ENCODE measurements around the gene TIGD1.
"Not testable (repeated sequence)": the region's sequence is repeated elsewhere in the genome, so short reads cannot be mapped to it uniquely, and the experiment has no call there.

Gene TIGD1

GRCh38 chr2:232571026-232571474 lies 20.7 kb upstream of the TIGD1 start:
- Histone ChIP-seq H3K9me2 (replicated peaks; ENCODE audit: low read depth, low read length) (no peaks in the 10 kb centered on the region), H3K4me2 (ENCODE audit: low read depth, low read length, poor library complexity, severe bottlenecking) (no peak overlapping the region), H2AFZ (ENCODE audit: low read length) (no peak overlapping the region), H4K20me1 (ENCODE audit: insufficient read depth, low read length, poor library complexity, severe bottlenecking) (no peaks in the 10 kb centered on the region), H3K4me3 (ENCODE audit: low read length, poor library complexity, severe bottlenecking) (no peak overlapping the region), H3K36me3 (ENCODE audit: insufficient read depth, low read length) (peaks cover 56% of the 10 kb centered on the region; the same call in 1 of the 2 replicates), H3K9me3 (ENCODE audit: insufficient read depth, low read depth, low read length) (no peaks in the 10 kb centered on the region), H3K4me1 (ENCODE audit: insufficient read depth, low read length, poor library complexity, severe bottlenecking) (no peaks in the 10 kb centered on the region), H3K79me2 (ENCODE audit: insufficient read depth, low read length) (no peaks in the 10 kb centered on the region), H3F3A (ENCODE audit: low read depth) (no peaks in the 10 kb centered on the region), H3K9ac (ENCODE audit: low read depth, low read length, poor library complexity, severe bottlenecking) (no peak overlapping the region), H3K27me3 (ENCODE audit: insufficient read depth, low read length, poor library complexity, severe bottlenecking) (no peaks in the 10 kb centered on the region)
- TF ChIP-seq, protein P1, sequence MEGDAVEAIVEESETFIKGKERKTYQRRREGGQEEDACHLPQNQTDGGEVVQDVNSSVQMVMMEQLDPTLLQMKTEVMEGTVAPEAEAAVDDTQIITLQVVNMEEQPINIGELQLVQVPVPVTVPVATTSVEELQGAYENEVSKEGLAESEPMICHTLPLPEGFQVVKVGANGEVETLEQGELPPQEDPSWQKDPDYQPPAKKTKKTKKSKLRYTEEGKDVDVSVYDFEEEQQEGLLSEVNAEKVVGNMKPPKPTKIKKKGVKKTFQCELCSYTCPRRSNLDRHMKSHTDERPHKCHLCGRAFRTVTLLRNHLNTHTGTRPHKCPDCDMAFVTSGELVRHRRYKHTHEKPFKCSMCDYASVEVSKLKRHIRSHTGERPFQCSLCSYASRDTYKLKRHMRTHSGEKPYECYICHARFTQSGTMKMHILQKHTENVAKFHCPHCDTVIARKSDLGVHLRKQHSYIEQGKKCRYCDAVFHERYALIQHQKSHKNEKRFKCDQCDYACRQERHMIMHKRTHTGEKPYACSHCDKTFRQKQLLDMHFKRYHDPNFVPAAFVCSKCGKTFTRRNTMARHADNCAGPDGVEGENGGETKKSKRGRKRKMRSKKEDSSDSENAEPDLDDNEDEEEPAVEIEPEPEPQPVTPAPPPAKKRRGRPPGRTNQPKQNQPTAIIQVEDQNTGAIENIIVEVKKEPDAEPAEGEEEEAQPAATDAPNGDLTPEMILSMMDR (conservative IDR thresholded peaks at IDR 0.05; ENCODE audit: low read length), result no peak
- TF ChIP-seq EZH2phosphoT487 (IDR thresholded peaks at IDR 0.05; ENCODE audit: borderline replicate concordance), result no peak

DNA sequence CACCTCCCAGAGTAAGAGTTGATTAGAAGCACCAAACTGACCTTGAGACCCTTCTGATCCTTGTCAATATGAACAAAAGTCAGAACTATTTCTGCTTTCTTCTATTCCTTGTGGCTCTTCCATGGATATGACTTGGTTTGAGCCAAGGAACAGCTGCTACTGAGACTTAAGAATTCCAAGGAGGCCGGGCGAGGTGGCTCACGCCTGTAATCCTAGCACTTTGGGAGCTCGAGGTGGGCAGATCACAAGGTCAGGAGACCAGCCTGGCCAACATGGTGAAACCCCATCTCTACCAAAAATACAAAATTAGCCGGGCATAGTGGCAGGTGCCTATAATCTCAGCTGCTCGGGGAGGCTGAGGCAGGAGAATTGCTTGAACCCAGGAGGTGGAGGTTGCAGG lies 20.1 kb upstream of the TIGD1 start:
- H3K9ac ChIP-seq (ENCODE audit: low read depth, low read length, poor library complexity, severe bottlenecking); H3K27me3 ChIP-seq (ENCODE audit: insufficient read depth, low read length, poor library complexity, severe bottlenecking); H3K4me3 ChIP-seq (ENCODE audit: low read length, poor library complexity, severe bottlenecking); H3K4me2 ChIP-seq (ENCODE audit: low read depth, low read length, poor library complexity, severe bottlenecking); H3K9me3 ChIP-seq (ENCODE audit: insufficient read depth, low read depth, low read length); H3K79me2 ChIP-seq (ENCODE audit: insufficient read depth, low read length); H3K4me1 ChIP-seq (ENCODE audit: insufficient read depth, low read length, poor library complexity, severe bottlenecking); H2AFZ ChIP-seq (ENCODE audit: low read length); H3F3A ChIP-seq (ENCODE audit: low read depth); H3K9me2 ChIP-seq (replicated peaks; ENCODE audit: low read depth, low read length); H4K20me1 ChIP-seq (ENCODE audit: insufficient read depth, low read length, poor library complexity, severe bottlenecking): not testable (repeated sequence)
- peaks cover 61% of the 10 kb centered on the region; the same call in 1 of the 2 replicates for H3K36me3 ChIP-seq (ENCODE audit: insufficient read depth, low read length)

GRCh38 chr2:232569541-232569940 lies 19.2 kb upstream of the TIGD1 start:
- no peaks in the 10 kb centered on the region for H3K27me3 ChIP-seq (ENCODE audit: insufficient read depth, low read length, poor library complexity, severe bottlenecking)
- no peaks in the 10 kb centered on the region for H3K4me1 ChIP-seq (ENCODE audit: insufficient read depth, low read length, poor library complexity, severe bottlenecking)
- TF ChIP-seq, protein P1 (conservative IDR thresholded peaks at IDR 0.05; ENCODE audit: low read length), result no peak
- TF ChIP-seq EZH2phosphoT487 (IDR thresholded peaks at IDR 0.05; ENCODE audit: borderline replicate concordance), result no peak
- H3K36me3 ChIP-seq (ENCODE audit: insufficient read depth, low read length), result peaks cover 67% of the 10 kb centered on the region; the same call in 1 of the 2 replicates
- no peak overlapping the region for H3K4me3 ChIP-seq (ENCODE audit: low read length, poor library complexity, severe bottlenecking)
- H3K9me2 ChIP-seq (replicated peaks; ENCODE audit: low read depth, low read length), result no peaks in the 10 kb centered on the region
- no peaks in the 10 kb centered on the region for H4K20me1 ChIP-seq (ENCODE audit: insufficient read depth, low read length, poor library complexity, severe bottlenecking)
- H3K9me3 ChIP-seq (ENCODE audit: insufficient read depth, low read depth, low read length), result no peaks in the 10 kb centered on the region
- H3K9ac ChIP-seq (ENCODE audit: low read depth, low read length, poor library complexity, severe bottlenecking), result no peak overlapping the region
- H3K4me2 ChIP-seq (ENCODE audit: low read depth, low read length, poor library complexity, severe bottlenecking), result no peak overlapping the region
- no peak overlapping the region for H2AFZ ChIP-seq (ENCODE audit: low read length)
- H3F3A ChIP-seq (ENCODE audit: low read depth), result no peaks in the 10 kb centered on the region
- H3K79me2 ChIP-seq (ENCODE audit: insufficient read depth, low read length), result no peaks in the 10 kb centered on the region

DNA sequence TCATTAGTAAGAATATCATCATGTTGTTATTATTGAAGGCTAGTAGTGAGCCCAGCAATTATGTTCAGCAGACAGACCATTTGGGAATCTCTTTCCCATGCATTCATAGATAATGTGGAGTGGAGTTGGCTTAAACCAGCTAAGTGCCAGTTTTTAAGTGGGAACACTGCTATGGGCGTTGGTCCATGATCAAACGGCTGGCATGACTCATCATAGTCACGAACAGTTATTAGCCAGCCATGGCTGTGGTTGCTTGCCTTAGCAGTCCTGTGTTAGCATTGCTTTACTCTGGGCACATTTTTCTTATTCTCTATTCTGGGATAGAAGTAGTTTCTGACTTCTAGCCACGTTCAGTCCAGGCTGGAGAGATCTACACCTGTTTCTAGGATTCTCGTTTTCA lies 17.8 kb upstream of the TIGD1 start:
- no peaks in the 10 kb centered on the region for H3F3A ChIP-seq (ENCODE audit: low read depth)
- H3K4me3 ChIP-seq (ENCODE audit: low read length, poor library complexity, severe bottlenecking), result no peak overlapping the region
- H3K79me2 ChIP-seq (ENCODE audit: insufficient read depth, low read length), result no peaks in the 10 kb centered on the region
- H3K9me2 ChIP-seq (replicated peaks; ENCODE audit: low read depth, low read length), result no peaks in the 10 kb centered on the region
- H3K9ac ChIP-seq (ENCODE audit: low read depth, low read length, poor library complexity, severe bottlenecking), result no peak overlapping the region
- H2AFZ ChIP-seq (ENCODE audit: low read length), result no peak overlapping the region
- no peaks in the 10 kb centered on the region for H3K9me3 ChIP-seq (ENCODE audit: insufficient read depth, low read depth, low read length)
- TF ChIP-seq EZH2phosphoT487 (IDR thresholded peaks at IDR 0.05; ENCODE audit: borderline replicate concordance), result no peak
- TF ChIP-seq, protein P1 (conservative IDR thresholded peaks at IDR 0.05; ENCODE audit: low read length), result no peak
- no peaks in the 10 kb centered on the region for H4K20me1 ChIP-seq (ENCODE audit: insufficient read depth, low read length, poor library complexity, severe bottlenecking)
- H3K4me1 ChIP-seq (ENCODE audit: insufficient read depth, low read length, poor library complexity, severe bottlenecking), result no peaks in the 10 kb centered on the region
- H3K4me2 ChIP-seq (ENCODE audit: low read depth, low read length, poor library complexity, severe bottlenecking), result no peak overlapping the region
- no peaks in the 10 kb centered on the region for H3K27me3 ChIP-seq (ENCODE audit: insufficient read depth, low read length, poor library complexity, severe bottlenecking)
- H3K36me3 ChIP-seq (ENCODE audit: insufficient read depth, low read length), result peaks cover 60% of the 10 kb centered on the region; the same call in 1 of the 2 replicates
